HT1080 (cell line): ENCODE results near the gene MARCHF11. TPM values are rescaled to one million over a fixed set of nuclear protein-coding genes. Genes with fewer than 3 reads are reported as not detected.

Source experiments
- DNase-seq: peaks from one replicate; pipeline ENCODE4 v3.0.0-alpha.2; 2015; ENCODE audit warnings: low read depth
- small RNA-seq: library from RNA; depleted of rRNA; stranded (forward); fragments of <200 nt; gene quantifications from one replicate; pipeline ENCODE3, GENCODE V24; 2014
- total RNA-seq: library from RNA; depleted of rRNA; stranded (reverse); fragments of >200 nt; shearing (Covaris generic); gene quantifications from 2 replicates; pipeline ENCODE4 v1.2.3, GENCODE V29; 2014

Gene MARCHF11
- total RNA-seq, 1 experiment from 2014 or later = not detected

DNA sequence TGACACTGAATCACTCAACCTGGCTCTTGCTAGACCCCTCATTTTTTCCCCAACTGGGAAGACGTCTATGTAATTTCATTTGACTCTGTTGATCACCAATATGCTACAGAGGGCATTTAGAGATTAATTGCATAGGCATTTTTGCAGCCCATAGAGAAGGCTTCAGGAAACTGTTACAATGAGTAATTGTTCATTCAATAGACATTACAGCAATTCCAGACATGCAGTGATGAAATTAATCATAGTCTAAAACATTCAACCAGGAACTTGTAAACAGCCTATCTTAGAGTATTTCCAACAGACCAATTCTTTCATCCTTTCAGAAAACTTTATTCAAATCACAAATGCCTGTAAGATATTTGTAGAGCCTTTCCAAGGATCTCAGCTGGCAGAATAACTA is 122.3 kb downstream of the MARCHF11 start:
- peak; percentile 51 for DNase-seq

- peak; percentile 52 for DNase-seq
Measured at GRCh38 chr5:16051246-16051755, 128.3 kb downstream of the MARCHF11 start.

- no peak for DNase-seq
Measured at GRCh38 chr5:16050414-16050813, 129.2 kb downstream of the MARCHF11 start.

DNA sequence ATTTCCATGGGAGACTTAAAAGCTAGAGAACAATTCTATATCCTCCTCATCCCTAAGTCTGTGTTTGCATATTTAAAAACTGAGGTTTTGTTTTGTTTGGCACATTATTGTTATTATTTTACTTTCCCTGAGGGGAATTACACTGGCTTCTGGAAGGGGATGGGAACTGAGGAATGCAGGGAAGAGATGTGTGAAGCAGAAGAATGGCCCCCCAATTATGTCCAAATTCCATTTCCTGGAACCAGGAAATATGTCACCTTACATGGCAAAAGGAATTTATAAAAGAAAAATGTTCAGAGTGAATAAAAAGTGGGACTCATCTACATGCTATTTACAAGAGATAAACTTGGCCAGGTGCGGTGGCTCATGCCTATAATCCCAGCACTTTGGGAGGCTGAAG is 129.8 kb downstream of the MARCHF11 start:
- DNase-seq = no peak

GRCh38 chr5:16048132-16048531 is 131.5 kb downstream of the MARCHF11 start:
- DNase-seq = no peak

GRCh38 chr5:16043349-16043965 is 136.1 kb downstream of the MARCHF11 start:
- DNase-seq = no peak

- DNase-seq = peak; percentile 66
Measured at GRCh38 chr5:16037121-16037845, 142.3 kb downstream of the MARCHF11 start.

DNA sequence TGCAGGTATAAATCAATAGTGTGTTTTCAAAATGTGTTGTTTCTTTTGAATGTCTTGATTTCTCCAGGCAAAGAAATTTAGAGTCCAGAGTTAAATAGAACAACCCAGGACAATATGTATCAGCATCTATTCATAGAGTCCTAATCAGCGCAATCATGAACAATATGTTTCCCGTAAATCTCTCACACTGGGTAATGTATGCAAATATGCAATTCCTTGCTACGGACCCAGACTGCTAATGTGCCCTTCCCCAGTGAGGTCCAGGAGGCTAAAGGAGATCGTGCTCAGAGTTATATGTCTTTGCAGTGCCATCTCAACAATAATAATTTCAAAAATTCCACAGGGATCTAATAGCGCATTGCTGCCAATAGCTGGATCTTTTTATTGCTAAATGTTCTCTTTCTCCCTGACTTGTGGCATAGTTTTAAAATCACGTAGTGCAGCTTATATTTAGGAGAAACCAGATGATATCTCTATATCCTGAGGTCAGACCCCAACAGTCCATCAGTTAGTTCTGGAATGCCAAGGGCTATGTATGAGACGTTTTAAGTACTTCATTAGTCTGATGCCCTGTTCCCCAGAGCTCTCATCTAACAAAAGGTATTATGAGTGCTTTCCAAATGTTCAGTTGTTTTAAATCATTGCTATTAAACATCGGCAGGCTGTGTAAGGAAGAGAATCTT is 145.1 kb downstream of the MARCHF11 start:
- DNase-seq = no peak

DNA sequence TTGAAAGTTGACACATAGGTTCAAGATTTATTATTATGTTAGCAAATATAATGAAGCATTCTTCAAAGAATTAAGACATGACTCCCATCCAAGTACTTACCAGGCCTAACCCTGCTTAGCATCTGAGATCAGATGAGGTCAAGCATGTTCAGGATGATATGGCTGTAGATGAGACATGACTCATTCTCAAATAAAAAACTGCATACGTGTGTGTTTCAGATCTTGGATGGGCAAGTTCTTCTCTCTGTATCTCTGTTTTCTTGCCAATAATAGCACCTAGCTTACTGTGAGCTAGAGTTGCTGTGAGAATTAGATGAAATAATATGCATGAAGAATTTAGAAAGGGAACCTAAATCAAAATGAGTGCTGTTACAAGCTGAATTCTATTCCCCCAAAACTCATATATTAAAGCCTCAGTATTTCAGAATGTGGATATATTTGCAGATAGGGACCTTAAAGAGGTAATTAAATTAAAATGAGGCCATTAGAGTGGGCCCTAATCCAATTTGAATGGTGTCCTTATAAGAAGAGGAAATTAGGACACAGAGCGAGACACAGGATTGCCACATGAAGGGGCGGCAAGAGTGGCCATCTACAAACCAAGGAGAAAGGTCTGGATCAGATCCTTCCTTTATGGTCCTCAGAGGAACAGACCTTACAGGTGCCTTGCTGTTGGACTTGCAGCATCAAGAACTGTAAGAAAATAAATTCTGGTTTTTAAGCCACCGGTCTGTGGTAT is 146.2 kb downstream of the MARCHF11 start:
- DNase-seq = no peak

DNA sequence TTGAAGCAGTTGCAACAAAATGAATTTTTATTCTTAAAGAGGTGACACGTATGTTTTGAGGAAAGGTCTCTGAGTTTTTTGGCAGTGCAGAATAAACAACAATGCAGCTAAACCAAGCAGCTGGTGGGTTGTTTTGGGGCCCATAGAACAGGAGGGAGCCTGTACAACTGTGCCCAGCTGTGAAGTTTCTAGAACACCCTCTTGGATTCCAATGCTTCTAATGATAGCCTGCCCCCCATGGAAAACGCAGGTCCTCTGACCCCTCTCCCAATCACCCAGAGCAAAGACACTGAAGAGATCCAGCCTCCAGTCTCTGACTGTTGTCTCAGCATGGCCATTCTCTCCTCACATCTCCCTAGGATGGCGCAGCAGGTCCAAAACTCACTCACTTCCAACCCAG is 150.9 kb downstream of the MARCHF11 start:
- DNase-seq = no peak

DNA sequence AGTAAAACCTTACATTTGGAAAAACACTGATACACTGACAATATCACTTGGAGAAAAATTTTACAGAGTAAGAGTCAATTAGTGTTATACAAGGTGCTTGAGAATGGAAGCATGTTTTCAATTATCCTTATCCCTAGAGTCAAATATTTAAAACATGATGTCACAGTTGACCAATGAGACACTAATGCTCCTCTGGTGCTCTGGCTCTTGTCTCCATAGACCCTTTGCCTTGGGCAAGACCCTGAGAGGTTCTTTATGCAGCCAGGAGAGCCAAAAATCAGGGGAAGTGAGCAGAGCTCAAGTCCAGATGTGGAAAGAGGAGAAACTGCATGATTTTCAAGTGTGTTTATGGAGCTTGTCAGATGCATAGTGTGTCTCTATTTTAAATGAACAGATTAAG is 153.9 kb downstream of the MARCHF11 start:
- no peak for DNase-seq

- no peak for DNase-seq
Measured at GRCh38 chr5:16018970-16019369, 160.6 kb downstream of the MARCHF11 start.

DNA sequence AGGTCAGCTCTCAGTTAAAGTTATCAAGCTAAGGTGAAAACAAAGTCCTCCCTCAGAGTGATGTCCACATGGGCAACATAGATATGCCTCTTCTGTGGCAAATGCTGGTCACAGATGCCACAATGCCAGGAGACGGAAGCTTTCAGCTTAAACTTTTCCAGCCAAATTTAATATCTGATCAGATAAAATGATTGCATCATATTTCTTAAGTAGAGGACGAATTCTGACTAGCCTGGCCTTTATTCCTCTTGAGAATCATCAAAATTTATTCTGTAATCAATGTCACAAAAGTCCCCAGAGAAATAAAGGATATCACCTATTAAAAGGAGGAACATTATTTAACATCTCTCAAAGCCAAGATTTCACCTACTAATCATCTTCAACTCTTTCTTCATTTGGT is 161.9 kb downstream of the MARCHF11 start:
- DNase-seq = no peak

Small RNA genes lying within 50 kb of the gene (small RNA-seq; reads per million reads assigned to genes)
- gene RNA5SP178 = not detected
